Measurements from ENCODE around the gene PLCD3. TPM values are rescaled to one million over a fixed set of nuclear protein-coding genes. Genes with fewer than 3 reads are reported as not detected.

PLCD3 gene
- total and polyA plus RNA-seq, 2 of the 4 experiments (the other 2 are of a cell fraction) = 5.6 to 36.6 TPM

GRCh38 chr17:45139533-45139920, 7.2 kb upstream of the PLCD3 start (continued):
- TF ChIP-seq USF2 (IDR thresholded peaks at IDR 0.05; ENCODE audit: low read depth, low read length) = no peak
- no peak for TF ChIP-seq POLR2A (IDR thresholded peaks at IDR 0.05; ENCODE audit: low read depth, low read length)

GRCh38 chr17:45138911-45139532, 6.7 kb upstream of the PLCD3 start:
- H4K91ac ChIP-seq (ENCODE audit: insufficient read depth, low read depth, low read length) = no peak overlapping the region
- no peak for DNase-seq
- no peak overlapping the region for H3K4ac ChIP-seq (ENCODE audit: low read depth, low read length)
- WGBS, 2 experiments (ENCODE audit: extremely low coverage in 2 of 2, insufficient read length in 1 of 2) = 76% methylated on average over 7 of the region's 14 CpGs; no CpG with 5 or more reads in 1 of the 2 experiments
- POLR2A ChIA-PET (ENCODE audit: unreplicated experiment) = no interaction called here
- TF ChIP-seq FOS (IDR thresholded peaks at IDR 0.05; ENCODE audit: low read depth, low read length) (no peak), MXI1 (IDR thresholded peaks at IDR 0.05; ENCODE audit: borderline replicate concordance, low read depth, low read length) (no peak), RFX5 (IDR thresholded peaks at IDR 0.05; ENCODE audit: low read depth, low read length) (no peak), MAFK (IDR thresholded peaks at IDR 0.05; ENCODE audit: low read depth, low read length) (no peak), SMC3 (IDR thresholded peaks at IDR 0.05; ENCODE audit: low read depth, low read length) (no peak), NFE2L2 (IDR thresholded peaks at IDR 0.05; ENCODE audit: low read depth, low read length) (no peak)
- no TSS peak for BruUV-seq (replicated peaks)
- CTCF ChIA-PET = interaction anchor here (1.2 kb wide), 1 partner anchor 59 kb away, joined by 7 read pairs; no protein-coding TSS in a partner anchor
- peaks cover 13% of the 10 kb centered on the region for H3K4me1 ChIP-seq (ENCODE audit: control insufficient read depth, insufficient read depth, low read length)
- no peak overlapping the region for H3K18ac ChIP-seq (ENCODE audit: low read depth, low read length)
- H3K9me3 ChIP-seq (ENCODE audit: control insufficient read depth, insufficient read depth, low read length) = no peaks in the 10 kb centered on the region
- no peak overlapping the region for H3K4me2 ChIP-seq (ENCODE audit: low read depth, low read length)
- no peak overlapping the region for H2BK5ac ChIP-seq (ENCODE audit: low read depth, low read length, poor library complexity, severe bottlenecking)
- H3K9me1 ChIP-seq (ENCODE audit: insufficient read depth, low read length) = peaks cover 6% of the 10 kb centered on the region
- dilution Hi-C loops (cut with HindIII; ENCODE audit: low sequenced_read_pairs, unreplicated experiment) (no loop called here), intact Hi-C loops (cut with micrococcal nuclease) (no loop called here), in situ Hi-C loops (cut with MboI; ENCODE audit: low sequenced_read_pairs) (loop anchor here (5.0 kb wide), 1 partner anchor 58 kb away; no protein-coding TSS in a partner anchor)
- peaks cover 4 to 7% of the 10 kb centered on the region in 2 experiments; a peak in 3 of 4 replicates for H3K79me1 ChIP-seq (ENCODE audit: low read depth in 1 of 2, low read length in 2 of 2)
- H2AK5ac ChIP-seq (ENCODE audit: low read depth, low read length) = no peak overlapping the region
- ATAC-seq (ENCODE audit: low read depth) = no peak
- H4K20me1 ChIP-seq (ENCODE audit: insufficient read depth, low read length) = no peaks in the 10 kb centered on the region
- H4K5ac ChIP-seq (ENCODE audit: low read depth, low read length) = no peak overlapping the region
- H3K27me3 ChIP-seq (ENCODE audit: control insufficient read depth, insufficient read depth, low read length) = no peaks in the 10 kb centered on the region
- H3K9ac ChIP-seq (ENCODE audit: low read depth, low read length) = no peak overlapping the region
- H3K56ac ChIP-seq (ENCODE audit: extremely low read depth, insufficient read depth, low read length) = no peak overlapping the region
- no peak overlapping the region for H3K4me3 ChIP-seq (ENCODE audit: insufficient read depth, low read depth, low read length)
- H3K14ac ChIP-seq (replicated peaks; ENCODE audit: low read depth, low read length) = no peak overlapping the region
- no peak overlapping the region for H2BK20ac ChIP-seq (ENCODE audit: low read depth, low read length)
- no peak overlapping the region for H3K23ac ChIP-seq (ENCODE audit: low read depth, low read length)
- no peak overlapping the region for H2AFZ ChIP-seq (replicated peaks; ENCODE audit: low read length, poor library complexity)
- peaks cover 2% of the 10 kb centered on the region; the same call in 1 of the 2 replicates for H3K36me3 ChIP-seq (ENCODE audit: control insufficient read depth, insufficient read depth, low read length)
- H2AK9ac ChIP-seq (replicated peaks; ENCODE audit: low read depth, low read length, poor library complexity) = peak overlapping the region; percentile 20
- no peak overlapping the region for H4K8ac ChIP-seq (ENCODE audit: low read depth in 2 of 2, low read length in 2 of 2)
- H2BK120ac ChIP-seq (ENCODE audit: low read depth, low read length) = no peak overlapping the region
- H3K27ac ChIP-seq (ENCODE audit: insufficient read depth, low read length) = no peak overlapping the region
- no peak overlapping the region for H2BK15ac ChIP-seq (ENCODE audit: low read depth, low read length)
